Fibroblast of pulmonary artery (primary cell): Measurements from ENCODE around the gene GTF2F1.
"Not testable (repeated sequence)": the region's sequence is repeated elsewhere in the genome, so short reads cannot be mapped to it uniquely, and the experiment has no call there.

Experiments
- DNase-seq: peaks from one replicate; pipeline ENCODE4 v3.0.0-alpha.2; 2010; ENCODE audit warnings: low read depth
- H3K4me3 ChIP-seq: replicated peaks from 2 replicates; pipeline ENCODE4 v1.5.1; 2011; ENCODE audit warnings: low read depth, mild to moderate bottlenecking, control low read depth, low read length, moderate library complexity
- TF ChIP-seq, protein P1 (sequence below): IDR thresholded peaks from 2 replicates; pipeline ENCODE4 v1.5.1; 2011; ENCODE audit warnings: mild to moderate bottlenecking, control low read depth, low read length, inconsistent platforms; ENCODE audit errors: missing control alignments

The GTF2F1 gene

DNA sequence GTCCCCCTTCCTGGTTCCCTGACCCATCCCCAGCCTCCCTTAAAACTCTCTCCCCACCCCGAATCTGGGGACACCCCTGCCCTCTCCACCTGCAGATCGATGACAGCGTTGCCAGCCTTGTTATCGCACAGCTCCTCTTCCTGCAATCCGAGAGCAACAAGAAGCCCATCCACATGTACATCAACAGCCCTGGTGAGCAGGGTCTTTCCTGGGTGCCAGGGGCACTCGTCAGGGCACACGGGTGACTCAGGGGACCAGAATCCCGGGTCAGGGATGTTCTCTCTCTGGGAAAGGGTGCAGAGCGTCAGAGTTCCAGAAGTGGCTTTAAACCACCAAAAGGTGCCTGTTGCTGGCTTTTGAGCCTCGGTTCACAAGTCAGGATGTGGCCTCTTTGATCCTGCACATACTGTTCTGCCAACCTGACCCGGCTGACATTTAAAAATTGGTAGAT is 30.6 kb downstream of the GTF2F1 start:
- TF ChIP-seq, protein P1, sequence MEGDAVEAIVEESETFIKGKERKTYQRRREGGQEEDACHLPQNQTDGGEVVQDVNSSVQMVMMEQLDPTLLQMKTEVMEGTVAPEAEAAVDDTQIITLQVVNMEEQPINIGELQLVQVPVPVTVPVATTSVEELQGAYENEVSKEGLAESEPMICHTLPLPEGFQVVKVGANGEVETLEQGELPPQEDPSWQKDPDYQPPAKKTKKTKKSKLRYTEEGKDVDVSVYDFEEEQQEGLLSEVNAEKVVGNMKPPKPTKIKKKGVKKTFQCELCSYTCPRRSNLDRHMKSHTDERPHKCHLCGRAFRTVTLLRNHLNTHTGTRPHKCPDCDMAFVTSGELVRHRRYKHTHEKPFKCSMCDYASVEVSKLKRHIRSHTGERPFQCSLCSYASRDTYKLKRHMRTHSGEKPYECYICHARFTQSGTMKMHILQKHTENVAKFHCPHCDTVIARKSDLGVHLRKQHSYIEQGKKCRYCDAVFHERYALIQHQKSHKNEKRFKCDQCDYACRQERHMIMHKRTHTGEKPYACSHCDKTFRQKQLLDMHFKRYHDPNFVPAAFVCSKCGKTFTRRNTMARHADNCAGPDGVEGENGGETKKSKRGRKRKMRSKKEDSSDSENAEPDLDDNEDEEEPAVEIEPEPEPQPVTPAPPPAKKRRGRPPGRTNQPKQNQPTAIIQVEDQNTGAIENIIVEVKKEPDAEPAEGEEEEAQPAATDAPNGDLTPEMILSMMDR = no peak
- no peak for DNase-seq
- peak overlapping the region; percentile 81 for H3K4me3 ChIP-seq

DNA sequence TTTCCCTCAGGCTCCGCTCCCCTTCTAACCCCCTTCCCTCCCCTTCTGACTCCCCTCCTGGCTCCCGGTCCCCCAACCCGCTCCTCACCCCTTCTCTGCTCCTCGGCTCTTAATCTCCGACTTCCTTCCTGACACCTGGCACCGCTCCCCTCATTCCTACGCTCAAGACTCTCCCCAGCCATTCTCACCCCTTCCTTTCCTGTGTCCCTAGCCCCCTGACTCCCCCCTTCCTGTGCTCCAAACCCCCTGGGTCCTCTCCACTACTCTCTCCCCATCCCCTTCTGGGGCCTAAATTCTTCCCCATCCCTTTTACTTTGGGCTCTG is 31.0 kb downstream of the GTF2F1 start:
- TF ChIP-seq, protein P1 = no peak
- DNase-seq = no peak
- peak overlapping the region; percentile 81 for H3K4me3 ChIP-seq

DNA sequence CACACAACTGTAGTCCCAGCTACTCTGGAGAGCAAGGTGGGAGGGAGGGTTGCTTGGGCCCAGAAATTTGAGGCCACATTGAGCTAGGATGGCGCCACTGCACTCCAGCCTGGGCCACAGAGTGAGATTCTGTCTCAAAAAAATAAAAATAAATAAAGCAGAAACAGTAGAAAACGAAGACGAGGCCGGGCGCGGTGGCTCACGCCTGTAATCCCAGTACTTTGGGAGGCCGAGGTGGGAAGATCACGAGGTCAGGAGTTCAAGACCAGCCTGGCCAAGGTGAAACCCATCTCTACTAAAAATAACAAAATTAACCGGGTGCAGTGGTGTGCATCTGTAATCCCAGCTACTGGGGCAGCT is 32.1 kb downstream of the GTF2F1 start:
- peak overlapping the region; percentile 81 for H3K4me3 ChIP-seq
- DNase-seq = not testable (repeated sequence)

DNA sequence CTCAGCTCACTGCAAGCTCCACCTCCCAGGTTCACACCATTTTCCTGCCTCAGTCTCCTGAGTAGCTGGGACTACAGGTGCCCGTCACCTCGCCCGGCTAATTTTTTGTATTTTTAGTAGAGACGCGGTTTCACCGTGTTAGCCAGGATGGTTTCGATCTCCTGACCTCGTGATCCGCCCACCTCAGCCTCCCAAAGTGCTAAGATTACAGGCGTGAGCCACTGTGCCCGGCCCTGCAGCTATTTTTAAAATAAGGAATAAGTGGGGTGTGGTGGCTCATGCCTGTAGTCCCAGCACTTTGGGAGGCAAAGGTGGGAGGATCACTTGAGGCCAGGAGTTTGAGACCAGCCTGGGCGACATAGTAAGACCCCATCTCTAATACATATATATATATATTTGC is 32.5 kb downstream of the GTF2F1 start:
- H3K4me3 ChIP-seq, DNase-seq: not testable (repeated sequence)

DNA sequence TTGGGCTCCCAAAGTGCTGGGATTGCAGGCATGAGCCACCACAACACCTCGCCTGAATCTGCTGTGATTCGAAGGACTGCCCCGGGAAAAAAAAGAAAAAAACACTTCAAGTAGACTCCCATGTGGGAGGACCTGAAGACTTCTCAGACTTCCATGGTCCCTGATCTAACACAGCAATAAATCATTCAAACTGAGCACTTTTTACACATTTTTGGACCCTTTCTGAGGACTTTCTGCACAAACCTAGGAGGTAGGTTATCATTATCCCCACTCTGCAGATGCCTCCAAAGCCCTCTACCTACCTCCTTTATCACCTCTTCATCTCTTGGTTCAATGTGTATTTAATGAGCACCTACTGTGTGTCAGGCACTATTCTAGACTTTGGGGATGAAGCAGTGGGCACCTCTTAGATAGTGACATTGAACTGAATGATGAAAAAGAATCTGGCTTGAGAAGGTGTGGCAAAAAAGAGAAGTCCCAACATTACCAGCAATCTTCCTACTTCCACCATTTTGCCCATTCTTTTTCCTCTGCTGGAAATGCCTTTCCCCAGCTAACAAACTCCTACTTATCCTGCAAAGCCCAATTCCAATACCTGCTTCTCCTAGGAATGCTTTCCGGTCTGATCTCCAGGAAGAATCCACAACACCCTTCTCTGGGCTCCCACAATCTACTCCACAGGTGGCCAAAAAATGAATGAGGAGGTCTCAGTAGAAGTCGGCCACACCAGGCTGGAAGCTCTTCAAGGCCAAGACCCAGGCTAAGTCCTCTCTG is 33.2 kb downstream of the GTF2F1 start:
- no peak overlapping the region for H3K4me3 ChIP-seq
- DNase-seq = no peak
- TF ChIP-seq, protein P1 = no peak

DNA sequence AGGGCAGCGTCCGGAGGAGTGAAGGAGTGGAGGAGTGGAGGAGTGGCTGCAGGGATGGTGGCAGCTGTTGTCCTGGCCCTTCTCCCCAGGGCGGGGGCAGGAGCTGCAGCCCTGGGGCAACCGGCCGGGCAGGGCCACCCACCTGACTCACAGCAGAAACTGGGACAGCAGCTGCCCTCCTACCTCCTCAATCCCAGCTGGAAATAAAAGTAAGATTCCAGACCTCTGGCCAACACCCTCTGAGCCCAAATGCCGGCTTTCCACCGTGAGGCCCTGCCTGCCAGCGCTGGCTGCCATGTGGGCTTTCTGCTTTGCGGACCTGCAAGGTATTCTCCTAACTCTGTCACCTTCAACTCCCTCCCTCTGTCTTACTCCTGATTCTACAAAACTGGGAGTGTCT is 35.0 kb downstream of the GTF2F1 start:
- TF ChIP-seq, protein P1 = no peak
- no peak for DNase-seq
- H3K4me3 ChIP-seq = no peak overlapping the region

DNA sequence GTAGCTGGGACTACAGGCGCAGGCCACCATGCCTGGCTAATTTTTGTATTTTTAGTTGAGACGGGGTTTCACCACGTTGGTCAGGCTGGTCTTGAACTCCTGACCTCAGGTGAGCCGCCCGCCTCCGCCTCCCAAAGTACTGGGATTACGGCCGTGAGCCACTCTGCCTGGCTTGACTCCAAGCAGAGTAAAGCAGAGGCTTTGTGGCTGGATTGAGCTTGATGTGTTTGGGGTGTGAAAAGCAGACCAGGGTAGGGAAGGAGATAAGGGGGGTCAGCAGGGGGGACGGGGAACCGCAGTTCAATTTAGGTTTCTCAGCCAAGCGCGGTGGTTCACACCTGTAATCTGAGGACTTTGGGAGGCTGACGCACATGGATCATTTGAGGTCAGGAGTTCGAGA is 35.8 kb downstream of the GTF2F1 start:
- no peak for DNase-seq
- TF ChIP-seq, protein P1 = no peak
- H3K4me3 ChIP-seq = no peak overlapping the region

DNA sequence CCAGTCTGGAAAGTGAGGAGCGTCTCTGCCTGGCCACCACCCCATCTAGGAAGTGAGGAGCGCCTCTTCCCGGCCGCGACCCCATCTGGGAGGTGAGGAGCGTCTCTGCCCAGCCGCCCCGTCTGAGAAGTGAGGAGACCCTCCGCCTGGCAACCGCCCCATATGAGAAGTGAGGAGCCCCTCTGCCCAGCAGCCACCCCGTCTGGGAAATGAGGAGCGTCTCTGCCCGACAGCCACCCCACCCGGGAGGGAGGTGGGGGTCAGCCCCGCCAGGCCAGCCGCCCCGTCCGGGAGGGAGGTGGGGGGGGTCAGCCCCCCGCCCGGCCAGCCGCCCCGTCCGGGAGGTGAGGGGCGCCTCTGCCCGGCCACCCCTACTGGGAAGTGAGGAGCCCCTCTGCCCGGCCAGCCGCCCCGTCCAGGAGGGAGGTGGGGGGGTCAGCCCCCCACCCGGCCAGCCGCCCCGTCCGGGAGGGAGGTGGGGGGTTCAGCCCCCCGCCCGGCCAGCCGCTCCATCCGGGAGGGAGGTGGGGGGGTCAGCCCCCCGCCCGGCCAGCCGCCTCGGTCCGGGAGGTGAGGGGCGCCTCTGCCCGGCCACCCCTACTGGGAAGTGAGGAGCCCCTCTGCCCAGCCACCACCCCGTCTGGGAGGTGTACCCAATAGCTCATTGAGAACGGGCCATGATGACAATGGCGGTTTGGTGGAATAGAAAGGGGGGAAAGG is 37.5 kb downstream of the GTF2F1 start:
- DNase-seq, H3K4me3 ChIP-seq: not testable (repeated sequence)
